ENCODE data around the gene CCDC187. TPM values are rescaled to one million over a fixed set of nuclear protein-coding genes. Genes with fewer than 3 reads are reported as not detected.

Gene CCDC187
- total and polyA plus RNA-seq, 2 of the 13 experiments (the other 11 are each of a cell fraction or from before 2014, with no cell fraction given): 0.03 to 0.13 TPM

- no peak for TF ChIP-seq ZNF609 (CRISPR knock-in tag; IDR thresholded peaks at IDR 0.05; ENCODE audit: borderline replicate concordance)
- no peak for TF ChIP-seq ZMYM2 (CRISPR knock-in tag; IDR thresholded peaks at IDR 0.05)
- peak; percentile 32; the same call in 1 of the 2 replicates for TF ChIP-seq ZNF124 (CRISPR knock-in tag; IDR thresholded peaks at IDR 0.05)
- TF ChIP-seq ZNF781 (CRISPR knock-in tag; IDR thresholded peaks at IDR 0.05; ENCODE audit: borderline replicate concordance, not compliant biosample characterization): peak; percentile 50
- no peak; the same call in 1 of the 2 replicates for TF ChIP-seq MEIS2 (CRISPR knock-in tag; IDR thresholded peaks at IDR 0.05)
- TF ChIP-seq ZNF350 (CRISPR knock-in tag; IDR thresholded peaks at IDR 0.05; ENCODE audit: borderline replicate concordance, low read depth): peak; percentile 73
- TF ChIP-seq ZSCAN12 (CRISPR knock-in tag; IDR thresholded peaks at IDR 0.05): no peak
- TF ChIP-seq NRL (CRISPR knock-in tag; IDR thresholded peaks at IDR 0.05; ENCODE audit: borderline replicate concordance): no peak; the same call in 1 of the 2 replicates
- peak; percentile 37; the same call in 1 of the 2 replicates for TF ChIP-seq SMAD3 (CRISPR knock-in tag; IDR thresholded peaks at IDR 0.05)
- TF ChIP-seq HCFC1 (IDR thresholded peaks at IDR 0.05; ENCODE audit: low read depth, low read length): no peak
- no peak for TF ChIP-seq KLF13 (CRISPR knock-in tag; IDR thresholded peaks at IDR 0.05)
- TF ChIP-seq GABPB1 (CRISPR knock-in tag; IDR thresholded peaks at IDR 0.05): peak; percentile 78
- TF ChIP-seq MED8 (CRISPR knock-in tag; IDR thresholded peaks at IDR 0.05; ENCODE audit: insufficient replicate concordance): peak; percentile 9
- no peak for TF ChIP-seq SSRP1 (CRISPR knock-in tag; IDR thresholded peaks at IDR 0.05)
- TF ChIP-seq ZNF501 (CRISPR knock-in tag; IDR thresholded peaks at IDR 0.05): peak; percentile 87
- TF ChIP-seq MIER3 (CRISPR knock-in tag; IDR thresholded peaks at IDR 0.05; ENCODE audit: borderline replicate concordance): no peak
- peak; percentile 60; the same call in 1 of the 2 replicates for TF ChIP-seq ZFP91 (CRISPR knock-in tag; IDR thresholded peaks at IDR 0.05; ENCODE audit: borderline replicate concordance)
- TF ChIP-seq ZNF644 (CRISPR knock-in tag; IDR thresholded peaks at IDR 0.05; ENCODE audit: low read depth): no peak
- TF ChIP-seq SIX1 (CRISPR knock-in tag; IDR thresholded peaks at IDR 0.05; ENCODE audit: borderline replicate concordance): no peak
- TF ChIP-seq HNRNPUL1 (IDR thresholded peaks at IDR 0.05; ENCODE audit: low read depth, low read length): no peak
- no peak for TF ChIP-seq TERF1 (CRISPR knock-in tag; IDR thresholded peaks at IDR 0.05)
- TF ChIP-seq ZNF761 (CRISPR knock-in tag; conservative IDR thresholded peaks at IDR 0.05): peak; percentile 22; the same call in 1 of the 2 replicates
- no peak for TF ChIP-seq WIZ (CRISPR knock-in tag; IDR thresholded peaks at IDR 0.05)
These were observed 41.6 kb upstream of the CCDC187 start (continued) for GRCh38 chr9:136345281-136346156.
